Lung (tissue), 12 donors: ENCODE results near the gene CDK2AP2. TPM values are rescaled to one million over a fixed set of nuclear protein-coding genes. Genes with fewer than 3 reads are reported as not detected.

Experiments
- ATAC-seq: fragments of 200-7000 bp; cut with Tn5 transposase; one replicate; pipeline ENCODE4 v1.9.1; 2020; ENCODE audit warnings: moderate number of reproducible peaks; ENCODE audit not compliant: insufficient read depth, low FRiP score
- DNase-seq, 3 donors: peaks; one replicate each; pipeline ENCODE4 v3.0.0-alpha.2; 2013 to 2017
- H3K27ac ChIP-seq, 2 donors: one replicate each; pipeline ENCODE4 v1.5.1; 2013; ENCODE audit warnings: mild to moderate bottlenecking in 2 of 2, moderate library complexity in 2 of 2, control low read depth in 1 of 2, inconsistent platforms in 1 of 2, low read depth in 1 of 2, low read length in 1 of 2
- H3K27me3 ChIP-seq, 3 donors: one replicate each; pipeline ENCODE4 v1.5.1; 2013; ENCODE audit warnings: low read length in 2 of 3; ENCODE audit not compliant: control insufficient read depth in 3 of 3, insufficient read depth in 3 of 3
- H3K36me3 ChIP-seq, 4 donors: one replicate each; pipeline ENCODE4 v1.5.1; 2013; ENCODE audit warnings: low read length in 4 of 4, mild to moderate bottlenecking in 1 of 4, moderate library complexity in 1 of 4; ENCODE audit not compliant: control insufficient read depth in 4 of 4, insufficient read depth in 4 of 4
- H3K4me1 ChIP-seq, 5 donors: one replicate each; pipeline ENCODE4 v1.5.1; 2013; ENCODE audit warnings: low read length in 5 of 5, mild to moderate bottlenecking in 2 of 5, moderate library complexity in 1 of 5; ENCODE audit not compliant: control insufficient read depth in 5 of 5, insufficient read depth in 5 of 5
- H3K4me3 ChIP-seq: one replicate; pipeline ENCODE4 v1.5.1; 2013; ENCODE audit warnings: mild to moderate bottlenecking, control low read depth, moderate library complexity
- H3K9ac ChIP-seq, 2 donors: one replicate each; pipeline ENCODE4 v1.5.1; 2013; ENCODE audit warnings: low read length in 2 of 2, control low read depth in 1 of 2; ENCODE audit not compliant: insufficient read depth in 1 of 2
- H3K9me3 ChIP-seq, 4 donors: one replicate each; pipeline ENCODE4 v1.5.1; 2013; ENCODE audit warnings: low read length in 3 of 4, mild to moderate bottlenecking in 1 of 4, moderate library complexity in 1 of 4; ENCODE audit not compliant: control insufficient read depth in 4 of 4, insufficient read depth in 3 of 4
- WGBS, 2 donors: extraction: QIAGEN DNeasy Blood & Tissue Kit; methylation state at CpG; one replicate each; pipeline ENCODE4 v1.1.7; 2013; 5-methylcytosine and 5-hydroxymethylcytosine counted together
- polyA plus RNA-seq, 2 donors: library from polyadenylated mRNA; stranded (reverse); fragments of 200-250 nt; gene quantifications; one replicate each; pipeline ENCODE4 v1.2.1, GENCODE V29; 2013
- total RNA-seq, 2 donors: library from RNA; depleted of rRNA in 1 of 2; stranded (reverse); fragments of >200 nt in 1 of 2; gene quantifications; one replicate each; pipeline ENCODE4 v1.2.1, GENCODE V29; 2014 to 2021
- TF ChIP-seq, protein P1 (sequence below): IDR thresholded peaks from 2 replicates; pipeline ENCODE4 v1.5.1; 2012; ENCODE audit warnings: mild to moderate bottlenecking; ENCODE audit errors: control extremely low read depth, extremely low read depth
- donor health status: control.
- donor health status: control.
- donor health status: Bipolar disorder and iron deficiency.
- donor health status: healthy.
- donor health status: DM: yes; HTN: yes; CAD: no.

The CDK2AP2 gene
- total and polyA plus RNA-seq, 4 donors = 21.7 to 149 (median 121) TPM

DNA sequence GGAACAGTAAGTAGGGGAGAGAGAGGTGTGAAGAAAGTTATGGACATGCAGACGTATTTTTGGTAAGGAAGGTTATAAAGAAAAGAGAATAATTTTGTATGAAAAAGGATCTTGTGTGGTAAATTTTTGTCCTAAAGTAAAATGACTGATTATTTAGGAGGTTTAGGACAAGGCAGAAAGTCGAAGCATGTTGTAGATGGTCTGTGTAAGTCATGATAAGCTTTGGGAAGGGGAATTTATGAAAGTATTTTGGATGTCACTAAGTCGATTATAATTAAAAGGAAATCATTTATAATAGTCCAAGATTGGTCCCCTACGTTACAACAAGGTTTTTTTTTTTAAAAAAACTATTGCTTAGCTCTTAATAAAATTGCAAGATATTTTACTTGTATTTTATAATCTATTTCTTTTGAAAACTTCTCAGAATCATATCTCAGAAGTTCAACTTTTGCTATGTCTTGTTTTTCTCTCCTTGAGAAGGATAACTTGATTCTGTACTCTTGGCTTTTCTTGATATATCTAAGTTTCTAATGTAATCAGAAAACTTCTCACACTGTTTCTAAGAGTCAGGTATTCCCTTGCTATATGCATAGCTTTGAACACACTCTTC is 26.2 kb upstream of the CDK2AP2 start:
- H3K4me1 ChIP-seq = no peaks in the 10 kb centered on the region
- DNase-seq = peak in 1 of 3 donors; percentile 11
- TF ChIP-seq, protein P1, sequence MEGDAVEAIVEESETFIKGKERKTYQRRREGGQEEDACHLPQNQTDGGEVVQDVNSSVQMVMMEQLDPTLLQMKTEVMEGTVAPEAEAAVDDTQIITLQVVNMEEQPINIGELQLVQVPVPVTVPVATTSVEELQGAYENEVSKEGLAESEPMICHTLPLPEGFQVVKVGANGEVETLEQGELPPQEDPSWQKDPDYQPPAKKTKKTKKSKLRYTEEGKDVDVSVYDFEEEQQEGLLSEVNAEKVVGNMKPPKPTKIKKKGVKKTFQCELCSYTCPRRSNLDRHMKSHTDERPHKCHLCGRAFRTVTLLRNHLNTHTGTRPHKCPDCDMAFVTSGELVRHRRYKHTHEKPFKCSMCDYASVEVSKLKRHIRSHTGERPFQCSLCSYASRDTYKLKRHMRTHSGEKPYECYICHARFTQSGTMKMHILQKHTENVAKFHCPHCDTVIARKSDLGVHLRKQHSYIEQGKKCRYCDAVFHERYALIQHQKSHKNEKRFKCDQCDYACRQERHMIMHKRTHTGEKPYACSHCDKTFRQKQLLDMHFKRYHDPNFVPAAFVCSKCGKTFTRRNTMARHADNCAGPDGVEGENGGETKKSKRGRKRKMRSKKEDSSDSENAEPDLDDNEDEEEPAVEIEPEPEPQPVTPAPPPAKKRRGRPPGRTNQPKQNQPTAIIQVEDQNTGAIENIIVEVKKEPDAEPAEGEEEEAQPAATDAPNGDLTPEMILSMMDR = no peak
- H3K9ac ChIP-seq = no peak overlapping the region
- no peak overlapping the region for H3K27ac ChIP-seq
- no peak overlapping the region for H3K4me3 ChIP-seq
- H3K9me3 ChIP-seq = peaks cover 0 to 3% (median 1%) of the 10 kb centered on the region in 4 donors
- 38 to 47% methylated on average over 4 of the region's 4 CpGs for WGBS, 2 donors
- no peak for ATAC-seq
- no peaks in the 10 kb centered on the region for H3K27me3 ChIP-seq
- H3K36me3 ChIP-seq = no peaks in the 10 kb centered on the region

DNA sequence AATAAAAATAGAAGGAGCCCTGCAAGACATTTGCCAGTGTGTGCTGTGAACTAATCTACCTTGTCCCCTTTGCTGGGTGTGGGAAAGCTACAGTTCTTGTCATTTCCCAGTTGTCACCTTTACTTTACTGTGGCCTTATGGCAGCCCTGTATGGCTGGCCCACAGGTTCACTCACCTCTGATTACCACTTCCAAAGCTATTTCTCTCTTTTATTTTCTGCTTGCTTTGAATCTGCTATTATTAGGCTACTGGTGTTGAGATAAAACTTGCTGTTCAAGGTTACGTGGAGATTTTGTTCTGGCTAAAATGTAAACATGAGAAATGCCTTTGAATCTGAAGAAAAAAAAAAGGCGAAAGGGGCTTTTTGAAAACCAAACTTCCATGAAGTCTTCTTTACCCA is 24.9 kb upstream of the CDK2AP2 start:
- DNase-seq (no peak), ATAC-seq (no peak)
- no peaks in the 10 kb centered on the region for H3K27me3 ChIP-seq
- H3K4me1 ChIP-seq = no peaks in the 10 kb centered on the region
- H3K9ac ChIP-seq = no peak overlapping the region
- TF ChIP-seq, protein P1 = no peak
- no peak overlapping the region for H3K4me3 ChIP-seq
- WGBS, 2 donors = 78 to 87% methylated on average over 2 of the region's 2 CpGs
- peaks cover 0 to 3% (median 1%) of the 10 kb centered on the region in 4 donors for H3K9me3 ChIP-seq
- H3K27ac ChIP-seq = no peak overlapping the region
- H3K36me3 ChIP-seq = no peaks in the 10 kb centered on the region

DNA sequence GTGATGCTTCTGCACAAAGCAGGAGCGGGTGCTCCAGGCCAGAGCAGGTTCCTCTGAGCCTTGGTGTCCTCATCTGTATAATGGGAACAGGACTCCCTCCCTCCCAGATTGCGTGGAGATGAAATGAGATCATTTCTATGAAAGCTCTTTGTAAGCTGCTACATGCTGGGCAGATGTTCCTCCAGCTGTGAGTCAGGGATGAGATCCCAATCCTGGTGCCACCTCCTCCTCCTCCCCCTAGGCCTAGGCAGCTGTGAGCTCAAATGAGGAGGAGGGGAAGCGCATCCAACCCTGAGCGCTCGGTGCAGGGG is 22.3 kb upstream of the CDK2AP2 start:
- H3K36me3 ChIP-seq = no peaks in the 10 kb centered on the region
- no peak for DNase-seq
- no peaks in the 10 kb centered on the region for H3K4me1 ChIP-seq
- H3K27me3 ChIP-seq = no peaks in the 10 kb centered on the region
- no peak overlapping the region for H3K4me3 ChIP-seq
- ATAC-seq = no peak
- no peak overlapping the region for H3K27ac ChIP-seq
- TF ChIP-seq, protein P1 = no peak
- H3K9me3 ChIP-seq = peaks cover 0 to 3% (median 1%) of the 10 kb centered on the region in 4 donors
- 87 to 99% methylated on average over 5 of the region's 5 CpGs for WGBS, 2 donors
- H3K9ac ChIP-seq = no peak overlapping the region

DNA sequence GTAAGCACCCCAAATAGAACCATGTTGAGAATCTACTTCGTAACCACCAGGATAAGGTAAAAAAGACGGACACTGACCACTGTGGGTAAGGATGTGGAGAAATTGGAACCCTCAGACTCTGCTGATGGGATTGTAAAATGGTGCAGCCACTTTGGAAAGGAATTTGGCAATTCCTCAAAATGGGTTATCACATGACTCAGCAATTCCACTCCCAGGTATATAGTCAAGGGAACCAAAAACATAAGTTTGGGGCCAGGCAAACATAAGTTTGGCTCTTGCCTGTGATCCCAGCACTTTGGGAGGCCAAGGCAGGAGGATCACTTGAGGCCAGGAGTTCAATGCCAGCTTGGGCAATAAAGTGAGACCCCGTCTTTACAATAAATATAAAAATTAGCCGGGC is 20.4 kb upstream of the CDK2AP2 start:
- WGBS, 2 donors = 86 to 92% methylated on average over 4 of the region's 4 CpGs
- Histone ChIP-seq H3K4me3 (no peak overlapping the region), H3K36me3 (no peaks in the 10 kb centered on the region), H3K9ac (no peak overlapping the region), H3K27me3 (peaks cover 0 to 4% (median 0%) of the 10 kb centered on the region in 3 donors), H3K9me3 (no peaks in the 10 kb centered on the region), H3K27ac (no peak overlapping the region), H3K4me1 (no peaks in the 10 kb centered on the region)
- no peak for DNase-seq
- TF ChIP-seq, protein P1 = no peak
- ATAC-seq = no peak
